GM21526 (cell line): ENCODE measurements around the gene PRB2.
"Not testable (repeated sequence)": the region's sequence is repeated elsewhere in the genome, so short reads cannot be mapped to it uniquely, and the experiment has no call there.

ENCODE experiments used
- ATAC-seq: cut with Tn5 transposase; IDR thresholded peaks from one replicate; pipeline ENCODE4 v1.9.1; 2021; ENCODE audit warnings: moderate library complexity; ENCODE audit not compliant: unreplicated experiment, low FRiP score

Gene PRB2

DNA sequence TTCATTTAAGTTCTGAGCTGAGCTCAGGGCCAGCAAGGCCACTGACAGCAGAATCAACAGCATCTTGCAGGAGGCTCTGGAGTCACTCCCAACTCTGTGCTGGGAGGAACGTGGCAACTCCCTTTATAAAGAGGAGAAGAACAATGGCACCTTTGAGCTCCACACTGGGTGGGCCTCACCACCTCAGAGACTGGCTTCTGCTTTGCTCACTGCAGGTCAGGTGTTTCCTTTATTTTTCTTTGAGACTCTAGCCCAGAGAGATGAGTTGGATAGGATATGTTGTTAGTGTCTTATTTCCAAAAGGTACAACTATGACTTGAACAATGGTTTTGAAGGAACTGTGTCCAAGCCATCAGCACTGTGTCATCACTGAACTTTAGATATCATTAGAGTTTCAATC lies at the start of gene PRB2:
Gene PRB2, minus strand, starts transcription at position 101 of the 400 bp plus-strand sequence. Its CDS starts 38 bp downstream, at position 63.
- ATAC-seq, result not testable (repeated sequence)

- no peak for ATAC-seq
Measured at GRCh38 chr12:11437966-11438365, 42.6 kb upstream of the PRB2 start.

- ATAC-seq, result no peak
Measured at GRCh38 chr12:11433664-11434063, 38.3 kb upstream of the PRB2 start.

GRCh38 chr12:11431486-11431885 lies 36.1 kb upstream of the PRB2 start:
- no peak for ATAC-seq

DNA sequence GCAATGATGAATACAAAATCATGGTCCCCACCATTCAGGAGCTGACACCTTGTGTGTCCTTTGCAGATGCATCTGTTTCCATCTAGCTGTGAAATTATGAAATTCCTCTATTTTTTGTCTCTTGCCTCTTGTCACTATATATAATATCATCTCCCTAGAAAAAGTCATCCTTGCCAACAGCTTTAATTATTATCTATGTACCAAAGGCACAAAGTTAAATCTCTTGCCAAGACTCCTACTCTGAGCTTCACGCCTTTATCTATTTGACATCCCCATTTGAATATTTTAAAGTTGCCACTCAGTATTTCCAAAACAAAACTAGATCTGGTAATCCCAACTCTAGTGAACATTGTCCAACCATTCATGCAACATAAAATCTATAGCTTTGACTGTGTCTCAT lies 32.0 kb upstream of the PRB2 start:
- no peak for ATAC-seq

GRCh38 chr12:11412731-11413130 lies 17.4 kb upstream of the PRB2 start:
- ATAC-seq, result no peak

GRCh38 chr12:11408096-11408495 lies 12.7 kb upstream of the PRB2 start:
- no peak for ATAC-seq

DNA sequence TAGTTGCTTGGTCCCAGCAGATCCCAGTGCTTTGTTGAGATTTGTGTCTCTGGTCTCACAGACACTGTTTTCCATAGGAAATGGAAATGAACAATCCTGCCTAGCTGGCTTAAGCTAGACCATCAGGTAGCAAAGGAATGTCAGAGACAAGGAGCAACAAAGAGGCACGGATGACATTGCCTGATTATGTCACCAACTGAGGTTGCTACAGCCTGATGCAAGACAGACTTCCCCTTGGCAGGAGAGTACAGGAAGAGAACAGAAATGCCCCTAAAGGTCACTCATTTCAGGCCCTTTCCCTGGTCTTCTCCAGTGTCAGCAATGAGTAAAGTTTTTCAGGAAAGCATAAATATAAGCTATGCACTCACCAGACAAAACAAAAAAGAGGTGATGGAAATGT lies 2.0 kb upstream of the PRB2 start:
- no peak for ATAC-seq

DNA sequence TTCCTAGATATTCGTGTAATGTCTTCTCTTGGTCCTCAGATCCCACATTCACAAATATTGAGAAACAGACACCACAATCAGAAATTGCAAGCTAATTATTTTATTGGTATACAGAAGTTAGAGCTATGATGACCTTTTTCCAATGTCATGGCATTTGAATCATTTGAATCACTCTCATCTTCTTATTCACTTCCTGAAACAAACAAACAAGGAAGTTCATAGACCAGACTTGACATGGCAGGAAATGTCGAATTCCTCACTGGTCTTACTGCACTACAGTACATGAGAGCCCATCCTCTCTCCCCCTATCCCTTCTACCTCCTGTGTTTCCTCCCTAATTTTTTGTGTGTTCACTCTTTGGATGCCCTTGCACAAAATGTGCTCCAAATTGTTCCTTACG lies 3.9 kb downstream of the PRB2 start:
- not testable (repeated sequence) for ATAC-seq

DNA sequence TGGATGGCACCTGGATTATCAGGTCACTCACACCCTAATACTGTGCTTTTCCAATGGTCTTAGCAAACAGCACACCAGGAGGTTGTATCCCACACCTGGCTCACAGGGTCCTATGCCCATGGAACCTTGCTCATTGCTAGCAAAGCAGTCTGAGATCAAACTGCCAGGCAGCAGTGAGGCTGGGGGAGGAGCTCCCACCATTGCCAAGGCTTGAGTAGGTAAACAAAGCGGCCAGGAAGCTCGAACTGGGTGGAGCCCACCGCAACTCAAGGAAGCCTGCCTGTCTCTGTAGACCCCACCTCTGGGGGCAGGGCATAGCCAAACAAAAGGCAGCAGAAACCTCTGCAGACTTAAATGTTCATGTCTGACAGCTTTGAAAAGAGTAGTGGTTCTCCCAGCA lies 17.9 kb downstream of the PRB2 start:
- not testable (repeated sequence) for ATAC-seq

- no peak for ATAC-seq
Measured at GRCh38 chr12:11361151-11361550, 34.2 kb downstream of the PRB2 start.

- not testable (repeated sequence) for ATAC-seq
Measured at GRCh38 chr12:11360205-11360883, 35.0 kb downstream of the PRB2 start.

DNA sequence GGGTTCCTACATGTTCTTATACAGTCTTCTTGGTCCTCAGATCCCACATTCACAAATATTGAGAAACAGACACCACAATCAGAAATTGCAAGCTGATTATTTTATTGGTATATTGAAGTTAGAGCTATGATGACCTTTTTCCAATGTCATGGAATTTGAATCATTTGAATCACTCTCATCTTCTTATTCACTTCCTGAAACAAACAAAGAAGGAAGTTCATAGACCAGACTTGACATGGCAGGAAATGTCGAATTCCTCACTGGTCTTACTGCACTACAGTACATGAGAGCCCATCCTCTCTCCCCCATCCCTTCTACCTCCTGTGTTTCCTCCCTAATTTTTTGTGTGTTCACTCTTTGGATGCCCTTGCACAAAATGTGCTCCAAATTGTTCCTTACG lies 43.6 kb downstream of the PRB2 start:
- not testable (repeated sequence) for ATAC-seq

GRCh38 chr12:11348439-11348838 lies 46.9 kb downstream of the PRB2 start:
- ATAC-seq, result no peak

GRCh38 chr12:11347810-11348209 lies 47.6 kb downstream of the PRB2 start:
- ATAC-seq, result no peak

DNA sequence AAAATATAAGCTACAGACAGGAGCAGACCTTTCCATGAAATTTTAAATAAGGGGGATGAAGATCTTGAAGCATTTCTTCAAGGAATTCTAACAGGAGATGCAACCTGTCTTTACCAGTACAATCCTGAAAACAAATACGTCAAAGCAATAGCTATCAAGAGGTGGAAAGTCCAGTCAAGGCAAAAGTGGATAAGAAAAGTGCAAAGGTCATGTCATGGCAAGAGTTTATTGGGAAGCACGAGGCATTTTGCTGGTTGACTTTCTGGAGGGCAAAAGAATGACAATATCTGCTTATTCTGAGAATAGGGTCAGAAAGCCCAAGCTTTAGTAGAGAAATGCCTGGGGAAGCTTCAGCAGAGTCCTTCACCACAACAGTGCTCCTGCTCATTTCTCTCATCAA lies 50.9 kb downstream of the PRB2 start:
- no peak for ATAC-seq
